Mucosa of gallbladder (tissue), 1 donor: ENCODE results near the gene EGLN2. TPM values are rescaled to one million over a fixed set of nuclear protein-coding genes. Genes with fewer than 3 reads are reported as not detected.
A peak's percentile ranks its signal among the peaks of the same experiment; 100 is the strongest.
"Not testable (repeated sequence)": the region's sequence is repeated elsewhere in the genome, so short reads cannot be mapped to it uniquely, and the experiment has no call there.

ENCODE experiments used
- DNase-seq: peaks from one replicate; pipeline ENCODE4 v3.0.0-alpha.2; 2020; ENCODE audit warnings: low spot score
- total RNA-seq: library from RNA; stranded (reverse); gene quantifications from one replicate; pipeline ENCODE4 v1.2.1, GENCODE V29; 2021
- donor health status: DM: no; HTN: no; CAD: no.

The EGLN2 gene
- 114 TPM for total RNA-seq

GRCh38 chr19:40798683-40799557 is at the start of gene EGLN2:
Gene EGLN2 (plus strand): TSS chr19:40799191. CDS start chr19:40800573, 1,382 bp downstream.
- DNase-seq = peak; percentile 100

- peak; percentile 100 for DNase-seq
These were observed 48.7 kb upstream of the EGLN2 start, which contains the start of gene ACTMAP for GRCh38 chr19:40750058-40750873. Gene ACTMAP (minus strand): TSS chr19:40750477. CDS start chr19:40749803, 674 bp downstream.

- peak; percentile 98 for DNase-seq
These were observed 48.0 kb upstream of the EGLN2 start, which contains the start of gene SNRPA for GRCh38 chr19:40750874-40751537. Gene SNRPA (plus strand): TSS chr19:40751203. CDS start chr19:40751409, 206 bp downstream.

- no peak for DNase-seq
These were observed 46.7 kb upstream of the EGLN2 start for GRCh38 chr19:40752257-40752781.

- no peak for DNase-seq
These were observed 44.3 kb upstream of the EGLN2 start for GRCh38 chr19:40754611-40755247.

DNA sequence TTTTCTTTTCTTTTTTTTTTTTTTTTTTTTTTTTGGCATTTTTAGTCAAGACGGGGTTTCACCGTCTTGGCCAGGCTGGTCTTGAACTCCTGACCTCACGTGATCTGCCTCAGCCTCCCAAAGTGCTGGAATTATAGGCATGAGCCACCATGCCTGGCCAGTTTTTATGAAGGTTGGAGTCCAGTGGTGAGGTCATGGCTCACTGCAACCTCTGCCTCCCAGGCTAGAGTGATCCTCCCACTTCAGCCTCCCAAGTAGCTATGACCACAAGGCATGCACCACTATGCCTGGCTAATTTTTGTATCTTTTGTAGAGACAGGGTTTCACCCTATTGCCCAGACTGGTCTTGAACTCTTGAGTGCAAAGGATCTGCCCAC is 43.8 kb upstream of the EGLN2 start:
- DNase-seq = no peak

DNA sequence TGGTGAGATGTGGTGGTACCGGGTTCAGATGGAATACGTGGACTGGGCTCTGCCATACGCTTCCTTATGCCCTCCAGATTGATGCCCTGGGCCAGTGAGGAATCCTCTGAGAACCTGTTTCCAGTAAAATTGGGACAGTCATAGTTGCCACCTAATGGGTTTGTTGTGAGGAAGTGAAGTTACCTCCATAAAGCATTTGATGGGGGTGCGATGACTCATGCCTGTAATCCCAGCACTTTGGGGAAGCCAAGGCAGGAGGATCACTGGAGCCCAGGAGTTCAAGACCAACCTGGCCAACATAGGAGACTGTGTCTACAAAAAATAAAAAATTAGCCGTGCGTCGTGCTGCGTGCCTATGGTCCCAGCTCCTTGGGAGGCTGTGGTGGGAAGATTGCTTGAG is 43.2 kb upstream of the EGLN2 start:
- DNase-seq = no peak

- no peak for DNase-seq
These were observed 42.4 kb upstream of the EGLN2 start for GRCh38 chr19:40756502-40757110.

DNA sequence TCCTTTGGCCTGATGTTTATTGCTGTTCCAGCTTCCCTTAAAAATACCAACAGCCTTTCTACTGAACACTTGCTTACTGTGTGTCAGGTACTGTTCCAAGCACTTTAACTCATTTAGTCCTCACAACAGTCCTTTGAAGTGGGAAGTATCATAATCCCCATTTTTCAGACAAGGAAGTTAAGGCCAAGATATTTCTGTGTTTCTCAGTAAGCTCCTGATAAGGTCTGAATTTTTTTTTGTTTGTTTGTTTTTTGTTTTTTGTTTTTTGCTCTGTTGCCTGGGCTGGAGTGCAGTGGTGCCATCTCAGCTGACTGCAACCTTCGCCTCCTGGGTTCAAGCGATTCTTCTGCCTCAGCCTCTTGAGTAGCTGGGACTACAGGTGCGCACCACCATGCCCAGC is 40.5 kb upstream of the EGLN2 start:
- no peak for DNase-seq

DNA sequence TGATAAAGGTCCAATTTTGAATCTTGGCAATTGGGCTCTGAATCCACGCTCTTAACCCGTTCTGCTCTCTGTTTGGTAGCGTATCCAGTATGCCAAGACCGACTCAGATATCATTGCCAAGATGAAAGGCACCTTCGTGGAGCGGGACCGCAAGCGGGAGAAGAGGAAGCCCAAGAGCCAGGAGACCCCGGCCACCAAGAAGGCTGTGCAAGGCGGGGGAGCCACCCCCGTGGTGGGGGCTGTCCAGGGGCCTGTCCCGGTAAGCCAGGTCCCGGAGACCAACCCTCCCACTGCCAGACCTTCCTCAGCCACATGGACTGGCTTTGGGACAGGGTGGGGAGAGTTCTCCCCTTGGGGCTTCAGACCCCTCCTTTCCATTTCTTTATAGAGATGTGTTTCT is 39.6 kb upstream of the EGLN2 start:
- DNase-seq = no peak

GRCh38 chr19:40762754-40763470 is 36.1 kb upstream of the EGLN2 start:
- DNase-seq = no peak

- DNase-seq = no peak
These were observed 35.5 kb upstream of the EGLN2 start for GRCh38 chr19:40763526-40763925.

- DNase-seq = no peak
These were observed 35.0 kb upstream of the EGLN2 start for GRCh38 chr19:40763963-40764362.

DNA sequence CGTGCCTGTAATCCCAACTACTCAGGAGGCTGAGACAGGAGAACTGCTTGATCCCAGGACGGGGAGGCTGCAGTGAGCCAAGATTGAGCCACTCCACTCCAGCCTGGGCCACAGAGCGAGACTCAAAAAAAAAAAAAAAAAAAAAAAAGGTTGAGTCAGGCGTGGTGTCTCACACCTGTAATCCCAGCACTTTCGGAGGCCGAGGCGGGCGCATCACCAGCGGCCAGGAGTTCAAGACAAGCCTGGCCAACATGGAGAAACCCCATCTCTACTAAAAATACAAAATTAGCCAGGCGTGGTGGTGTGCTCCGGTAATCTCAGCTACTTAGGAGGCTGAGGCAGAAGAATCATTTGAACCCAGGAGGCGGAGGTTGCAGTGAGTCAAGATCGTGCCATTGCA is 32.6 kb upstream of the EGLN2 start:
- not testable (repeated sequence) for DNase-seq

DNA sequence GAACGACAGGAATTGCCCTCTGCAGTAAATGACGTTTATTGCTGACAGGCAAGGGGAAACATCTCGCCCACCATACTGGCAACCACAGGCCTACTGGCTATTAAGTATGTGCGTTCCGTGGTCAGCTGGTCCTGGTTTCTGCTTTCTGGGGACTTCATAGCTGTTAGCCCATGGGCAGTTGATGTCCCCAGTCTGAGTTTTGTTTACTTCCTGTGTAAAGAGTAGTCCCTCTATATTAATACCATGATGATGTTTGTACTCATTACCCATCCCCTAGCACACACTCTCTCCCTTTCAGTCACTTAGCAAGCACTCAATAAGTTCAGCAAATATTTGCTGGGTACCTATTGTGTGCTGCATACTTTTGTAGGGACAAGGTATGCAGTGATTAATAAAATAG is 30.1 kb upstream of the EGLN2 start:
- DNase-seq = no peak

GRCh38 chr19:40771101-40771862 is 27.7 kb upstream of the EGLN2 start:
- DNase-seq = not testable (repeated sequence)

- DNase-seq = no peak
These were observed 23.9 kb upstream of the EGLN2 start, which contains the start of gene MIA for GRCh38 chr19:40774916-40775631. Gene MIA (plus strand): TSS chr19:40775521. CDS start chr19:40775543, 22 bp downstream.

- DNase-seq = no peak
These were observed 23.4 kb upstream of the EGLN2 start for GRCh38 chr19:40775632-40776022.

- no peak for DNase-seq
These were observed 22.6 kb upstream of the EGLN2 start for GRCh38 chr19:40776364-40776763.
